H9 (cell line): ENCODE results near the gene MED13L. TPM values are rescaled to one million over a fixed set of nuclear protein-coding genes. Genes with fewer than 3 reads are reported as not detected.

Experiments used
- DNase-seq: peaks from one replicate; pipeline ENCODE4 v3.0.0-alpha.2; 2017
- H2AFZ ChIP-seq: one replicate; pipeline ENCODE4 v1.6.1; 2013; ENCODE audit warnings: mild to moderate bottlenecking, low read length, control low read depth, moderate library complexity
- H2AK5ac ChIP-seq: 2 replicates; pipeline ENCODE4 v1.6.1; 2013; ENCODE audit warnings: low read length, control low read depth, mixed read lengths; ENCODE audit not compliant: insufficient read length
- H2BK120ac ChIP-seq: one replicate; pipeline ENCODE4 v1.6.1; 2013; ENCODE audit warnings: low read depth, mild to moderate bottlenecking, low read length, control low read depth, inconsistent platforms; ENCODE audit not compliant: poor library complexity, severe bottlenecking
- H2BK12ac ChIP-seq: 2 replicates; pipeline ENCODE4 v1.6.1; 2013; ENCODE audit warnings: low read length, control low read depth, mixed read lengths, low read depth; ENCODE audit not compliant: insufficient read length
- H2BK15ac ChIP-seq: 2 replicates; pipeline ENCODE4 v1.6.1; 2013; ENCODE audit warnings: low read depth, low read length, control low read depth
- H2BK20ac ChIP-seq: one replicate; pipeline ENCODE4 v1.6.1; 2013; ENCODE audit warnings: low read depth, mild to moderate bottlenecking, low read length, control low read depth, inconsistent platforms; ENCODE audit not compliant: poor library complexity, severe bottlenecking
- H2BK5ac ChIP-seq: 2 replicates; pipeline ENCODE4 v1.6.1; 2013; ENCODE audit warnings: low read length, control low read depth, mixed read lengths; ENCODE audit not compliant: insufficient read length
- H3K14ac ChIP-seq: 2 replicates; pipeline ENCODE4 v1.6.1; 2013; ENCODE audit warnings: low read length, control low read depth; ENCODE audit not compliant: insufficient read depth
- H3K18ac ChIP-seq: 2 replicates; pipeline ENCODE4 v1.6.1; 2013; ENCODE audit warnings: low read depth, mild to moderate bottlenecking, mixed read lengths, low read length, control low read depth; ENCODE audit not compliant: insufficient read length
- H3K23ac ChIP-seq: 2 replicates; pipeline ENCODE4 v1.6.1; 2013; ENCODE audit warnings: low read length, control low read depth, mixed read lengths, low read depth; ENCODE audit not compliant: insufficient read length
- H3K23me2 ChIP-seq: 2 replicates; pipeline ENCODE4 v1.6.1; 2013; ENCODE audit warnings: low read depth, mild to moderate bottlenecking, mixed read lengths, low read length, control low read depth; ENCODE audit not compliant: insufficient read length, poor library complexity, severe bottlenecking
- H3K27ac ChIP-seq: 2 replicates; pipeline ENCODE4 v1.5.1; 2013; ENCODE audit warnings: low read length, control low read depth, mixed read lengths, low read depth; ENCODE audit not compliant: insufficient read length
- H3K27me3 ChIP-seq: 2 replicates; pipeline ENCODE4 v1.6.1; 2013; ENCODE audit warnings: low read length, control low read depth, inconsistent platforms; ENCODE audit not compliant: insufficient read depth
- H3K4ac ChIP-seq: 2 replicates; pipeline ENCODE4 v1.6.1; 2013; ENCODE audit warnings: low read depth, mild to moderate bottlenecking, control low read depth, inconsistent platforms, low read length, moderate library complexity
- H3K4me1 ChIP-seq: 2 replicates; pipeline ENCODE4 v1.6.1; 2013; ENCODE audit warnings: low read length, control low read depth, inconsistent platforms; ENCODE audit not compliant: insufficient read depth
- H3K4me2 ChIP-seq: 2 replicates; pipeline ENCODE4 v1.6.1; 2013; ENCODE audit warnings: low read length, control low read depth, mixed read lengths; ENCODE audit not compliant: insufficient read length, insufficient read depth
- H3K56ac ChIP-seq: 2 replicates; pipeline ENCODE4 v1.6.1; 2013; ENCODE audit warnings: low read depth, mild to moderate bottlenecking, mixed read lengths, low read length, control low read depth; ENCODE audit not compliant: insufficient read length
- H3K79me1 ChIP-seq: 2 replicates; pipeline ENCODE4 v1.6.1; 2013; ENCODE audit warnings: low read depth, mild to moderate bottlenecking, moderate library complexity, low read length, control low read depth, inconsistent platforms; ENCODE audit not compliant: insufficient read depth, poor library complexity, severe bottlenecking
- H3K79me2 ChIP-seq: 2 replicates; pipeline ENCODE4 v1.6.1; 2013; ENCODE audit warnings: low read length, control low read depth, inconsistent platforms; ENCODE audit not compliant: insufficient read depth
- H3K9ac ChIP-seq: 2 replicates; pipeline ENCODE4 v1.6.1; 2013; ENCODE audit warnings: low read length, control low read depth, mixed read lengths; ENCODE audit not compliant: insufficient read length; ENCODE audit errors: extremely low read depth
- H3K9me3 ChIP-seq: one replicate; pipeline ENCODE4 v1.6.1; 2013; ENCODE audit warnings: low read depth, low read length, inconsistent platforms; ENCODE audit not compliant: control insufficient read depth
- H3T11ph ChIP-seq: one replicate; pipeline ENCODE4 v1.6.1; 2013; ENCODE audit warnings: mild to moderate bottlenecking, low read length, control low read depth, inconsistent platforms
- H4K20me1 ChIP-seq: one replicate; pipeline ENCODE4 v1.6.1; 2013; ENCODE audit not compliant: control insufficient read depth, insufficient read length, insufficient read depth
- H4K5ac ChIP-seq: 2 replicates; pipeline ENCODE4 v1.6.1; 2013; ENCODE audit warnings: low read depth, mild to moderate bottlenecking, mixed read lengths, low read length, control low read depth; ENCODE audit not compliant: insufficient read length
- H4K8ac ChIP-seq: replicated peaks from 2 replicates; pipeline ENCODE4 v1.6.1; 2013; ENCODE audit warnings: low read length, control low read depth, mixed read lengths, low read depth; ENCODE audit not compliant: insufficient read length
- H4K91ac ChIP-seq: 2 replicates; pipeline ENCODE4 v1.6.1; 2013; ENCODE audit warnings: low read depth, mild to moderate bottlenecking, moderate library complexity, mixed read lengths, low read length, control low read depth; ENCODE audit not compliant: insufficient read length
- H3K27ac Mint-ChIP-seq, 3 experiments: 2 replicates in 2 of 3; 3 replicates in 1 of 3; pipeline ENCODE4 v1.8.0; 2020 to 2021; ENCODE audit warnings: mixed read lengths in 3 of 3, mild to moderate bottlenecking in 1 of 3, moderate library complexity in 1 of 3
- H3K27me3 Mint-ChIP-seq: 2 replicates; pipeline ENCODE4 v1.8.0; 2021; ENCODE audit warnings: low read depth, mild to moderate bottlenecking, moderate library complexity, mixed read lengths
- H3K36me3 Mint-ChIP-seq, 3 experiments: 2 replicates in 2 of 3; 3 replicates in 1 of 3; pipeline ENCODE4 v1.8.0; 2020 to 2021; ENCODE audit warnings: low read depth in 3 of 3, mixed read lengths in 3 of 3; ENCODE audit not compliant: insufficient read depth in 1 of 3
- H3K4me1 Mint-ChIP-seq, 2 experiments: 2 replicates each; pipeline ENCODE4 v1.8.0; 2020; ENCODE audit warnings: mixed read lengths in 2 of 2
- H3K4me3 Mint-ChIP-seq, 2 experiments: 2 replicates in 1 of 2; 3 replicates in 1 of 2; pipeline ENCODE4 v1.8.0; 2020 to 2021; ENCODE audit warnings: mild to moderate bottlenecking in 2 of 2, mixed read lengths in 2 of 2, moderate library complexity in 1 of 2
- H3K9me3 Mint-ChIP-seq, 2 experiments: 2 replicates in 1 of 2; 3 replicates in 1 of 2; pipeline ENCODE4 v1.8.0; 2020; ENCODE audit warnings: mild to moderate bottlenecking in 2 of 2, mixed read lengths in 2 of 2, moderate library complexity in 1 of 2
- WGBS: extraction: QIAGEN DNeasy Blood & Tissue Kit; methylation state at CpG from one replicate; pipeline ENCODE4 v1.1.7; 2013; ENCODE audit warnings: missing lambda C conversion rate, low lambda C conversion rate, mixed read lengths; ENCODE audit not compliant: insufficient read length; ENCODE audit errors: extremely low coverage; 5-methylcytosine and 5-hydroxymethylcytosine counted together
- total RNA-seq: library from RNA; stranded (reverse); gene quantifications from 2 replicates; pipeline ENCODE4 v1.2.1, GENCODE V29; 2021
- TF ChIP-seq, protein P1 (sequence below): fragments of 200-600 bp; sonication (generic); conservative IDR thresholded peaks from 3 replicates; pipeline ENCODE4 v1.8.0; 2021; ENCODE audit warnings: antibody characterized with exemption, mild to moderate bottlenecking

MED13L gene
- total RNA-seq, 1 experiment from 2014 or later = 52.4 TPM

GRCh38 chr12:116162071-116162470, 115.4 kb downstream of the MED13L start:
- Histone ChIP-seq H2BK5ac (no peak overlapping the region), H4K20me1 (no peaks in the 10 kb centered on the region), H3K4me2 (no peak overlapping the region), H3K23me2 (no peaks in the 10 kb centered on the region), H2AK5ac (no peak overlapping the region), H4K8ac (no peak overlapping the region), H2AFZ (no peak overlapping the region), H3K79me2 (peaks cover 8% of the 10 kb centered on the region; the same call in 1 of the 2 replicates), H3K79me1 (peaks cover 2% of the 10 kb centered on the region), H3K27ac (no peak overlapping the region), H3K9ac (no peak overlapping the region), H4K91ac (no peak overlapping the region), H3K14ac (no peak overlapping the region), H2BK120ac (no peak overlapping the region), H3K4me1 (no peaks in the 10 kb centered on the region; the same call in 1 of the 2 replicates), H3K56ac (no peak overlapping the region), H2BK12ac (no peak overlapping the region), H2BK15ac (no peak overlapping the region), H3K9me3 (no peaks in the 10 kb centered on the region), H4K5ac (no peak overlapping the region), H3K27me3 (no peaks in the 10 kb centered on the region), H2BK20ac (no peak overlapping the region), H3K18ac (no peak overlapping the region), H3K4ac (no peak overlapping the region), H3T11ph (no peak overlapping the region), H3K23ac (no peak overlapping the region)
- no peak for DNase-seq
- Mint-ChIP-seq H3K9me3 (no peaks in the 10 kb centered on the region), H3K27ac (peak overlapping the region; percentile 36 to 94 (median 57); a peak in 4 of 7 replicates), H3K4me1 (peaks cover 46 to 57% of the 10 kb centered on the region in 2 experiments), H3K36me3 (no peaks in the 10 kb centered on the region), H3K27me3 (no peaks in the 10 kb centered on the region), H3K4me3 (no peak overlapping the region)
- TF ChIP-seq, protein P1, sequence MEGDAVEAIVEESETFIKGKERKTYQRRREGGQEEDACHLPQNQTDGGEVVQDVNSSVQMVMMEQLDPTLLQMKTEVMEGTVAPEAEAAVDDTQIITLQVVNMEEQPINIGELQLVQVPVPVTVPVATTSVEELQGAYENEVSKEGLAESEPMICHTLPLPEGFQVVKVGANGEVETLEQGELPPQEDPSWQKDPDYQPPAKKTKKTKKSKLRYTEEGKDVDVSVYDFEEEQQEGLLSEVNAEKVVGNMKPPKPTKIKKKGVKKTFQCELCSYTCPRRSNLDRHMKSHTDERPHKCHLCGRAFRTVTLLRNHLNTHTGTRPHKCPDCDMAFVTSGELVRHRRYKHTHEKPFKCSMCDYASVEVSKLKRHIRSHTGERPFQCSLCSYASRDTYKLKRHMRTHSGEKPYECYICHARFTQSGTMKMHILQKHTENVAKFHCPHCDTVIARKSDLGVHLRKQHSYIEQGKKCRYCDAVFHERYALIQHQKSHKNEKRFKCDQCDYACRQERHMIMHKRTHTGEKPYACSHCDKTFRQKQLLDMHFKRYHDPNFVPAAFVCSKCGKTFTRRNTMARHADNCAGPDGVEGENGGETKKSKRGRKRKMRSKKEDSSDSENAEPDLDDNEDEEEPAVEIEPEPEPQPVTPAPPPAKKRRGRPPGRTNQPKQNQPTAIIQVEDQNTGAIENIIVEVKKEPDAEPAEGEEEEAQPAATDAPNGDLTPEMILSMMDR = no peak
- no CpG with 5 or more reads among the region's 3 CpGs for WGBS
